Right renal cortex interstitium (tissue), 3 donors: ENCODE results near the gene PXMP4. TPM values are rescaled to one million over a fixed set of nuclear protein-coding genes. Genes with fewer than 3 reads are reported as not detected.

Experiments used
- DNase-seq, 3 donors: peaks; one replicate each; pipeline ENCODE4 v3.0.0-alpha.2; 2013; ENCODE audit warnings: low read depth in 3 of 3, low spot score in 2 of 3
- polyA plus RNA-seq, 3 donors: library from polyadenylated mRNA; unstranded; fragments of 120-200 nt; gene quantifications; one replicate each; pipeline ENCODE4 v1.2.1, GENCODE V29; 2013; ENCODE audit not compliant: insufficient read length in 3 of 3

Gene PXMP4
- polyA plus RNA-seq, 3 donors, result 7.8 to 8.5 (median 8.2) TPM

- DNase-seq, result no peak
Measured at GRCh38 chr20:33658510-33658909, 61.6 kb downstream of the PXMP4 start.

DNA sequence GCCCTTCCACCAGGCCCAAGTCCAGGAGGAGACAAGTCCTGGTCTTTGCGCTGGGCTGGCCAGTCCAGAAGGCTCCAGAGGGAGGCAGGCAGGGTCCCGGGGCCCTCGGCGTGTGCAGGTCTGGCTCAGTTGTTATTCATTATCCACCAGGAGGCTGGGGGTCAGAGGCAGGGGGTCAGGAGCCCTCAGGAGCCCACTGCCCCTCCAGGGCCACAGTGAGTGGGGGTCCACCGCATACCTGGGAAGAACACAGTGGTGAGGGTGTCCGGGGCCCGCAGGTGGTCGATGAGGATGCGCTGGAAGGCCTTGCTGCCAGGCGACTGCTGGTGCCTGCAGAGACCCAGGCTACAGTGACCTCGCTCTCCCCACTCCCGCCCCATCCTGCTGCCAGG lies 62.4 kb downstream of the PXMP4 start:
- DNase-seq, result no peak

- no peak for DNase-seq
Measured at GRCh38 chr20:33656783-33657703, 63.1 kb downstream of the PXMP4 start.

GRCh38 chr20:33656010-33656782 lies 63.9 kb downstream of the PXMP4 start:
- DNase-seq, result no peak

- DNase-seq, result no peak
Measured at GRCh38 chr20:33655164-33655563, 64.9 kb downstream of the PXMP4 start.

DNA sequence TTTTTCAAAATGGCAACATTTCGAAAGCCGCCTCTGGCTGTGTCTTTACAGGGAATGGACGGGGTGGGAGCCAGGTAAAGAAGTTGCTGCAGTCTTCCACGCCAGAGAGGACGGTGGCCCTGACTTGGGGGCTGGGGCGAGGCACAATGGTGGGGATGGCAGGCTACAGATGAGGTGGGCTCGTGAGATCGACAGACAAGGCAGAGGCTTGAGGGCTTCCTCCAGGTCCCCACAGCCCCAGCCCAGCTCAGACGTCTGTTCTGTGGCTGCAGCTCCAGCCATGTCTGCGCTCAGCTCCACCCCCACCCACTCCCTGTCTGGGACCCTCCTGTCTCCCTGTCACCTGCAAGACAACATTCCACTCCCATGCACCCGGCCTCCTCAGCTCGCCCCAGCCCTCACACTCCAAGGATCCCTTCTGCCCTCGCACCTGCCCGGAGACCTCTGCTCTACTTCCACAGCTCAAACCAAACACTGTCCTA lies 65.4 kb downstream of the PXMP4 start:
- DNase-seq, result no peak

GRCh38 chr20:33653900-33654596 lies 66.1 kb downstream of the PXMP4 start:
- no peak for DNase-seq

DNA sequence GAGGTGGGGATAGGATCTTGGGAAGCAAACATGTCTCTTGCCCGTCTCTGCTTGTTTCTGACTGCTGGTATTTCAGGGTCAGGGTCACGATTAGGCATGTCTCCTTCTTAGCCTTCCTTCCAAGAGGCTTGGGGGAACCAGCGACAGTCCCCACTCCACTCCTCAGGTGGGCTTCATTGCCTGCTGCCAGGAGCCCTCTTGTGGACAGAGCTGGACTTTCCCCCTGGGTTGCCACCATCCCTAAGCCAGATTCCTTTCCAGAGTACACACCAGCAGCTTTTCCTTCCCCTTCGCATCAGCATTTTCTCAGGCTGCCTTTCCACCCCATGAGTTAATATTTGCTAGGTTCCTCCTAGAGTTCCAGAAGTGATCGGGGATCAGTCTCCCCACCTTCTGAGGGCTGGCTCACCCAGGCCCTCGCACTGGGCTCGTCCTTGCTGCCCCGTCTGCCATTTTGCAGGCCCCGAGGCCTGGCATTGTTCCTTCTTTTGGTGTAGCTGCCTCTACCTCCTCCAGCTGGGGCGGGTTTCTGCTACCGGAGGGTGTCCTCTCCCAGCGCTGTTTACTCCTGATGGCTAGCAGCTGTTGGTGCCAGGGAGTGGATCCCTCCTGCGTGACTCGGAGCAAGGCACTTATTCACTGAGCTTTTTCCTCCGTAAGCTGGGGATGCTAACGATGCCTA lies 66.8 kb downstream of the PXMP4 start:
- DNase-seq, result no peak

Other genes starting within 250 kb of the PXMP4 start
- 10 to 100 TPM; 24.4 to 27.0 (median 26.1) TPM for gene CBFA2T2, start 230.2 kb downstream of the PXMP4 start, polyA plus RNA-seq
- under 1 TPM; 0.16 to 0.21 (median 0.19) TPM for gene C20orf144, start 58.0 kb downstream of the PXMP4 start, polyA plus RNA-seq
- gene ACTL10, start 53.4 kb downstream of the PXMP4 start, polyA plus RNA-seq, result under 1 TPM; 0.25 to 0.48 (median 0.29) TPM
- 10 to 100 TPM; 11.4 to 15.0 (median 12.5) TPM for gene NECAB3, start 45.9 kb downstream of the PXMP4 start, polyA plus RNA-seq
- gene E2F1, start 33.9 kb downstream of the PXMP4 start, polyA plus RNA-seq, result 10 to 100 TPM; 11.0 to 11.4 (median 11.3) TPM
- gene ZNF341, start 11.7 kb upstream of the PXMP4 start, polyA plus RNA-seq, result 1 to 10 TPM; 2.5 to 2.8 (median 2.5) TPM
- gene CHMP4B, start 91.0 kb upstream of the PXMP4 start, polyA plus RNA-seq, result 100 to 1,000 TPM; 111 to 117 (median 114) TPM